Mesodermal cell (in vitro differentiated cells): ENCODE data around the gene TSPAN1.
A peak's percentile ranks its signal among the peaks of the same experiment; 100 is the strongest.

Source experiments
- H3K27ac ChIP-seq: 2 replicates; pipeline ENCODE4 v1.7.0; 2013; ENCODE audit warnings: mild to moderate bottlenecking, low read depth, low read length, moderate library complexity; ENCODE audit not compliant: severe bottlenecking
- H3K36me3 ChIP-seq: 2 replicates; pipeline ENCODE4 v1.7.1; 2013; ENCODE audit warnings: mild to moderate bottlenecking, low read length, moderate library complexity; ENCODE audit not compliant: control insufficient read depth, insufficient read depth
- H3K4me1 ChIP-seq: one replicate; pipeline ENCODE4 v1.7.1; 2013; ENCODE audit warnings: mild to moderate bottlenecking, low read length; ENCODE audit not compliant: insufficient read depth, control insufficient read depth, poor library complexity, severe bottlenecking
- H3K4me3 ChIP-seq: 2 replicates; pipeline ENCODE4 v1.7.0; 2013; ENCODE audit warnings: low read length, control low read depth, mild to moderate bottlenecking; ENCODE audit not compliant: insufficient read depth, poor library complexity, severe bottlenecking; ENCODE audit errors: extremely low read depth
- H3K9me3 ChIP-seq: 2 replicates; pipeline ENCODE4 v1.7.1; 2013; ENCODE audit warnings: mild to moderate bottlenecking, low read length, moderate library complexity; ENCODE audit not compliant: control insufficient read depth
- WGBS, 2 experiments: methylation state at CpG; one replicate each; pipeline ENCODE4 v1.1.5; 2013; ENCODE audit warnings: missing lambda C conversion rate in 2 of 2; ENCODE audit not compliant: insufficient coverage in 2 of 2; 5-methylcytosine and 5-hydroxymethylcytosine counted together

Gene TSPAN1

DNA sequence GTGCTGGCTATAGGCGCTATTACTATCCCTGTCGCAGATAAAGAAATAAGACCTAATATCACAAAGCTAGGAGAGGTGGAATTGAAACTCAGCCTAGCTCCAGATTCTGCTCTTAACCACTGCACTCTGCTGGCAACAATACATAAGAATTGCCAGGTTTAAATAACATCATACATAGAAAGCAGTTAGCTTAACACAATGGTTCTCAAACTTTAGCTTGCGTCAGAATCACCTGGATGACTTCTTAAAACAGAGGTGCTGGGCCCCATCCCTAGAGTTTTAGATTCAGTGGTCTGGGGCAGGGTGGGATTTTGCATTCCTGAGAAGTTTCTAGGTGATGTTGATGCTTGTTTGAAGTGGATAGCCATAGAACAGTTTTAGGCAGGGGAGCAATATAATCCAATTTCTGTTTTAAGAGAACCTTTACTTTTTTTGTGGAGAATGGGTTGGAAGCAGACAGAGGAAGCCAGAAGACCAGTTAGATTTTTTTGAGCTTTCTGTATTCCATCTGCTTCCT, 24.4 kb downstream of the TSPAN1 start:
- peaks cover 16% of the 10 kb centered on the region for H3K36me3 ChIP-seq
- no peak overlapping the region for H3K27ac ChIP-seq
- peak overlapping the region; percentile 72 for H3K4me3 ChIP-seq
- peaks cover 7% of the 10 kb centered on the region for H3K4me1 ChIP-seq
- whole genome bisulfite sequencing, 2 experiments: 100% methylated on average over 1 of the region's 3 CpGs
- H3K9me3 ChIP-seq: no peaks in the 10 kb centered on the region

DNA sequence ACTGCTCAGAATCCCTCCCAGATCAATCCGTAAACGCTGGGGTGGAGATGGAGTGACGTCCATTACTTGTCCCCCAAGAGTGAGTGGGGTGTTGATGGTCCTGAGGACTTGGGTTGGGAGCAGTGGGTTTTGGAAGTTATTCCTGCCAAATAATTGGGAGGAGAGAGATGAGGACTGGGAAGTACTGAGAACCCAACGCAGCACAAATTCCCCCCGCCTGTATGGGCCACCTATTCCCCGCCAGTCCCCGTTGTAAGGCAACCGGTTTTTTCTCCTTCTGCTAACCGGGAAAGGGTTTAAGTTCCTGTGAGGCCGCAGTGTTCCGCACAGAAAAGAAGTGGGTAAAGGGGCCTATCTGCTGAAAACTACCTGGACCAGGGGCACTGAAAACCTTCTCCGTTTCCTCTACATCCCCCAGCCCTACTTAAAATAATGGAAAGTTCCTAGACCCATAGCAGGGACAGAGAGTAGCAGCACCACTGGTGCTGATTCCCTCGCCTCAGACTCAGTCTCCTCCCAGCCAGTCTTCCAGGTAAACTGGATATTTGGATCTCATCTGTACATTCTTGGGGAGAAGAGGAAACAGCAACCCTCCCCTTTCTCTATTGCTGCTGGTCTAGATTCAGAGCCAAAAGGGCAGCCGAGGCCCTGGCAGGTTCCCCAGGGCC, 29.0 kb downstream of the TSPAN1 start:
- H3K9me3 ChIP-seq: no peaks in the 10 kb centered on the region
- H3K27ac ChIP-seq: no peak overlapping the region
- H3K36me3 ChIP-seq: peaks cover 3% of the 10 kb centered on the region
- H3K4me1 ChIP-seq: peaks cover 12% of the 10 kb centered on the region
- H3K4me3 ChIP-seq: peak overlapping the region; percentile 80
- WGBS, 2 experiments: 7 to 12% methylated on average over 7 of the region's 14 CpGs

DNA sequence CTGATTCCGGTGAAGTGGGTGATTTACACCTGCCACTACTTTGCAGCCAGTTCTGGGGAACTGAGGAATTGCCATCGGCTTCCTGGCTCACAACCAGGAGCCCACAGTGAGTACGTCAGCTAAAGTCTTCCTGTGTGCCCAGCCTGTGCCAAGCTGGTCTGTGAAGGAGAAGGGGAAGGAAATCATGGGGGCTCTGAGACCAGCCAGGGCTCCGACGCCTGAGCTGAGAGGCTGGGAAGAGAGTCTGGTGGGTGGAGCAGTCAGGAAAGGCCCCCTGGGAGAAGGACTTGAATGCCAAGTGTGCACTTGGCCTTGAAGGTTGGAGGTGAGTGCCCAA, 29.5 kb downstream of the TSPAN1 start:
- peak overlapping the region; percentile 80 for H3K4me3 ChIP-seq
- H3K4me1 ChIP-seq: peaks cover 9% of the 10 kb centered on the region
- 71 to 86% methylated on average over 4 of the region's 5 CpGs for WGBS, 2 experiments
- H3K36me3 ChIP-seq: peaks cover 3% of the 10 kb centered on the region
- no peak overlapping the region for H3K27ac ChIP-seq
- H3K9me3 ChIP-seq: no peaks in the 10 kb centered on the region

DNA sequence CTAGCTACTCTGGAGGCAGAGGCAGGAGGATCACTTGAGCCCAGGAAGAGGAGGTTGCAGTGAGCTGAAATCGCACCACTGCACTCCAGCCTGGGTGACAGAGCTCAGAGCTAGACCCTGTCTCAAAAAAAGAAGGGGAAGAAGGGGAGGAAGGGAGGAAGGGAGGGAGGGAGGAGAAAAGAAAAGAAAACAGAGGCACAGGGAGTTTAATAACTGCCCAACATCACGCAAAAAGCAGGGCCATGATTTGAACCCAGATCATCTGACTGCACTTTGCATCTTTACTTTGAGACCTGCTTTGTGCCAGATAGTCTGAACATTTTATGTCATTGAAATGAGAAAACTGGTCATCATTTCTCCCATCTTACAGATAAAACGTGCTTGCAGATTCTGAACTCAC, 30.3 kb downstream of the TSPAN1 start:
- H3K27ac ChIP-seq: no peak overlapping the region
- H3K9me3 ChIP-seq: no peaks in the 10 kb centered on the region
- WGBS, 2 experiments: 90 to 100% methylated on average over 2 to 3 of the region's 3 CpGs
- H3K36me3 ChIP-seq: peaks cover 3% of the 10 kb centered on the region
- peaks cover 9% of the 10 kb centered on the region for H3K4me1 ChIP-seq
- H3K4me3 ChIP-seq: no peak overlapping the region

DNA sequence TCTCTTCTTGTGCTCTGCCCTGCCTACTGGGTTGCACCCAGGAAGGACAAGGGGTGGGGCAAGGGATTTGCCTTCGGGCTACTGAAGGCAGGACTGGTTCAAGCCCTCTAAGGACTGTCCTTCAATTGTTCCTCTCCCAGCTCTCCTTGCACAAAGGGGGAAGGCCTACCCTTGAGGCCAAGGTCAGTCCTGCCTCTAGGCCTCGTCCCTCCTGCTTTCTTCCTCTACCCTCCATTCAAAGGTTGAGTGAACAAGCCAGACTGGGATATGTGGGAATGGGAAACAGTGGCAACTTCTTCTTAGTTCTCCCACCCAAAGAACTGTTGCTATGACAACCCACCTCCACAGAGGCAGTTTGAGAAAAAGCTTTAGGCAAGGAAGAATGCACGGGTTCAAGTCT, 30.9 kb downstream of the TSPAN1 start:
- Histone ChIP-seq H3K36me3 (peaks cover 3% of the 10 kb centered on the region), H3K4me1 (peaks cover 13% of the 10 kb centered on the region), H3K4me3 (no peak overlapping the region), H3K27ac (no peak overlapping the region), H3K9me3 (no peaks in the 10 kb centered on the region)
- WGBS, 2 experiments: 89 to 100% methylated on average over 1 of the region's 3 CpGs

DNA sequence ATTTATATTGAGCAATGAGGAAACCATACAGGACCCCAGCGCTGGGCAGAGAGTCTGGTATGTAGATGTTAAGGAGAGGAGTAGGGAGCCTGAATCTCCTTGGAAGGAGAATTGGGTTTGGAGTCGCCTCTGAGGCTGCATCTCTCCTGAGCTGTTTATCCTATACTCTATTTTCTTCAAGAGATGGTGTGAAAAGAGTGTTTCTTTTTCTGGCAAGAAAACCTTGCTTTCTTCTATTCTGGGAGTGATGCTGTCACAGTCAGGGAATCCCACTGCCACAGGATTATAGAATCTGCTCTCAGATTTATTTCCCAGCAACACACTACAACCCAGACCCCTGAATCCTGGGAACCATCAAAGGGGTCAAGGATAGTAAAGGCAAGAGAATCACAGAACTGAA, 31.5 kb downstream of the TSPAN1 start:
- Histone ChIP-seq H3K4me1 (peaks cover 14% of the 10 kb centered on the region), H3K36me3 (peaks cover 3% of the 10 kb centered on the region), H3K4me3 (no peak overlapping the region), H3K27ac (no peak overlapping the region), H3K9me3 (no peaks in the 10 kb centered on the region)
- 100% methylated on average over 1 of the region's 2 CpGs; no CpG with 5 or more reads in 1 of the 2 experiments for WGBS, 2 experiments

DNA sequence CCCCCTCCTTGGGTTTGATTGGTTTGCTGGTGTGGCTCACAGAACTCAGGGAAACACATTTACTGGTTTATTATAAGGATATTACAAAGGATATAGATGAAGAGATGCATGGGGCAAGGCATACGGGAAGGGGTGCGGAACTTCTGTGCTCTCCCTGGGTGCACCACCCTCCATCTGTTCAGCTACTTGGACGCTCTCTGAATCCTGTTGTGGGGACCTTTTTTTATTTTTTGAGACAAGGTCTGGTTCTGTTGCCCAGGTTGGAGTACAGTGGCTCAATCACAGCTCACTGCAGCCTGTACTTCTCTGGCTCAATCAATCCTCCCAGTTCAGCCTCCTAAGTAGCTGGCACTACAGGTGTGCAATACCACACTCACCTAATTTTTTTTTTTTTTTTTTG, 35.7 kb downstream of the TSPAN1 start:
- H3K9me3 ChIP-seq: no peaks in the 10 kb centered on the region
- peaks cover 3% of the 10 kb centered on the region for H3K36me3 ChIP-seq
- WGBS, 2 experiments: 100% methylated on average over 1 of the region's 3 CpGs; no CpG with 5 or more reads in 1 of the 2 experiments
- no peak overlapping the region for H3K4me3 ChIP-seq
- peaks cover 8% of the 10 kb centered on the region for H3K4me1 ChIP-seq
- H3K27ac ChIP-seq: no peak overlapping the region

DNA sequence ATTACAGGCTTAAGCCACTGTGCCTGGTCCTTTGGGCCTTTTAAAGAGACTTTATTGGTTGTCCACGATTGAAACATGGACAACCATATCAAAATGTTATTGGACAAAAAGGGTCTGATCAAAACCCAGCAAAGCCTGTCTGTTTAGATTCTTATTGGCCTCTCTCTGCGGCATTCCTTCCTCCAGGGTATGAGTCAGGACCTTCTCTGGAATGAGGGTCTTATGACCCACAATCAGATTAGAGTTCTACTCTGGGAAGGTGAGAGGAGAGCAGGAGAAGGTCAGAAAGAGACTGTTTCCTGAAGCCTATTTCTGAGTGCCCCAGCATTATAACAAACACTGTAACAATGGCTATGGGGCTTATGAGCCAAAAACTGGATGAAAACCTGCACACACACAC, 36.2 kb downstream of the TSPAN1 start:
- peaks cover 3% of the 10 kb centered on the region for H3K36me3 ChIP-seq
- no peaks in the 10 kb centered on the region for H3K9me3 ChIP-seq
- no peak overlapping the region for H3K27ac ChIP-seq
- 86 to 94% methylated on average over 2 of the region's 2 CpGs for WGBS, 2 experiments
- H3K4me3 ChIP-seq: no peak overlapping the region
- peaks cover 8% of the 10 kb centered on the region for H3K4me1 ChIP-seq

DNA sequence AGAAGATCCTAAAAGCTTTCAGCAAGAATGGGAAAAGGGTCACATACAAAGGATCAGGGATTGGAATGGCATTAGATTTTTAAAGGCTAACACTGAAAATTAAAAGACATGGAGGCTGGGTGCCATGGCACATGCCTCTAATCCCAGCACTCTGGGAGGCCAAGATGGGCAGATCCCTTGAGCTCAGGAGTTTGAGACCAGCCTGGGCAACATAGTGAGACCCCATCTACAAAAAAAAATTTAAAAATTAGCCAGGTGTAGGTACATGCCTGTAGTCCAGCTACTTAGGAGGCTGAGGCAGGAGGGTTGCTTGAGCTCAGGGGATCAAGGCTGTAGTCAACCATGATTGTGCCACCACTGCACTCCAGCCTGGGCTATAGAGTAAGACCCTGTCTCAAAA, 40.6 kb downstream of the TSPAN1 start:
- Histone ChIP-seq H3K9me3 (no peaks in the 10 kb centered on the region), H3K27ac (no peak overlapping the region)

DNA sequence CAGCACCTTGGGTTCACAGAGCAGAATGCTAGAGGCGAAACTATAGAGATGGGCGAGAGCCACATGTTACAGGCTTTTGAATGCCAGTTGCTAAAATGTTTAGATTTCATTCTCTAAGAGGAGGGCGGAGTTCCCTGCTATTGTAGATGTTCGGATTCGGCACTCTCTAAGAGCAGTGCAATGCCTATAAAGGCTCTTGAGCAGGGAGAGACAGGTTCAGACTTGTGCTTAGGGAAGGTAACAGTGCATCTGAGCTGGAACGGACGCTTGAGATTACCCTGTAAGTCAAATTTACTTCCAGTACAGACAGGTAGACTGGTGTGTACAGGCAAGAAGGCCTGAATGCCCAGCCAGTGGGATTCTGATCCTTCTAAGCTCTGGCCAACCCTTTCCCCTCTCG, 43.6 kb downstream of the TSPAN1 start:
- WGBS, 2 experiments: 93 to 94% methylated on average over 8 of the region's 8 CpGs
- Histone ChIP-seq H3K9me3 (no peaks in the 10 kb centered on the region), H3K36me3 (no peaks in the 10 kb centered on the region), H3K27ac (no peak overlapping the region), H3K4me1 (peaks cover 11% of the 10 kb centered on the region), H3K4me3 (no peak overlapping the region)

More for the DNA sequence above, 40.6 kb downstream of the TSPAN1 start:
- H3K4me3 ChIP-seq: no peak overlapping the region
- peaks cover 4% of the 10 kb centered on the region for H3K4me1 ChIP-seq
- no peaks in the 10 kb centered on the region for H3K36me3 ChIP-seq
